CD4-positive, alpha-beta T cell treated with Interleukin-6 for 4 hours (primary cell): ENCODE measurements around the gene MED12L.

ENCODE experiments used
- DNase-seq: peaks from one replicate; pipeline ENCODE4 v3.0.0-alpha.2; 2020; ENCODE audit warnings: mixed read lengths

The MED12L gene

DNA sequence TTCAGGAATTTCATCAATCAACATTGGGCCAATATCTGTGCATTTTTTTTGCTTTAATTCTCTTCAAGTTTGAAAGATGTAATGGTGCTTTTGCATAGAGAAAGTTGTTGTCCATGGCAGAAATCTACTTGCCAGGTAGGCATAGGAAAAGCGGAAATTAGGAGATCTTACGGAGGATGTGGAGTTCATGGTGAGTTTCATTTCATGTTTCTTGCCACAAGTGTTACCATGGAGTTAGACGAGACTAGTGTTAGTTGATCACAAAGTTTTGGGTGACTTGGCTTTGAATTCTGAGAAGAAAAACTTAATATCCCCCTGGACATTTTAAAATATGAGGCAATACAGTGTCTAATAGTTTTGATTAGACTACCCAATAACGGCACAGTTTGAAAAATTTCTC lies 244.9 kb downstream of the MED12L start:
- DNase-seq, result no peak

DNA sequence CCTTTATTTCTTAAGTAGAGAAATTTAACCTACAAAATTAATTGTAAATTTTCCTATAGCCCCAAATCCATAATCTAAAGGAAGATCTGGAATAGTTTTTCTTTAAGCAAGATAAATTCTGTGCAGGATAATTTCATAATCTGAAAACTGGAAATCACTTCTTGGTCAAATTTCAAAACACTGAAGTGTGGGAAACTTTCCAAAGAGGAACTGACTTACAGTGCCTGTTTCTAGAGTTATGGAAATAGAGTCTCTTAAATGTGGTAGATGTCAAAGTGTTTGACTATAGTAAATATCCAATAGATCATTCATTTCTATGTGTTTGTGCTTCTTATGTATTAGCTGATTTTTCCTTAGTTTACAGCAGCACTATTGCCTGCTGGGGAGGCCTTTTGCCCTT lies 245.4 kb downstream of the MED12L start:
- no peak for DNase-seq

DNA sequence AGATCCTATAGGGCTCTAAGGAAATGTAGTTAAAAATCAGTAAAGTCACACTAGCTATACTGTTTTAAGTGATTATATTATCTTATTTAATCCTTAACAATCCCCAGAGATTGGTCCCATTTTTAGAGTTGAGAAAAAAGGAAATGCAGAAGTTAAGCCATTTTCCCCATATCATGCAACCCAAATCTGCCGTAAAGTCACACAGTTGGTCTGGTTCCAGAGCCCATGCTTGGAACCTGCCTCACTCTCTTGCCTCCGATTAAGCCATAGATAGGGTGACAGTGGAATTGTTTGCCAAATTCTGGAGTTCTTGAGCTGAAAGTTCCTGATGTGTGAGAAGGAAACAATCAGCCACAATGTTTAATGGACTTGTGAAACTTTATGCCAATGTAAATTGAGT lies 246.2 kb downstream of the MED12L start:
- no peak for DNase-seq

DNA sequence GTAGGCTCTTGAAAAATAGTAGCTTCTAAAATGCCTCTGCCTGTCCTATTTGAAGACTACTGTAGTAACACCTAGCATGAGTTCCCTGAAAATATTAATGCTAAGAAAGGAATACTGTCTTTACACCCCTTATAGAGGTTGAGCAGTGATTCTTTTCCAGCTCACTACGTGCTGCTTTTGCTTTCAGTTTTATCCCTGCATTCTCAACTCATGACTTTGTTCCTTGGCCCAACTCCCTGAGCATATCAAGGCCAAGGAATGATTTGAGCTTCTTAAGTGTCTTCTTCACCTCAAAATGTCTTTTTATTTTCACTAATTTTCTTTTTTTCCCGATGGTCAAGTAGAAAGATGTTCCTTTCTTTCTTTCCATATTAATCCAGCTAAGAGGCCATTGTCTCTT lies 260.4 kb downstream of the MED12L start:
- DNase-seq, result no peak

DNA sequence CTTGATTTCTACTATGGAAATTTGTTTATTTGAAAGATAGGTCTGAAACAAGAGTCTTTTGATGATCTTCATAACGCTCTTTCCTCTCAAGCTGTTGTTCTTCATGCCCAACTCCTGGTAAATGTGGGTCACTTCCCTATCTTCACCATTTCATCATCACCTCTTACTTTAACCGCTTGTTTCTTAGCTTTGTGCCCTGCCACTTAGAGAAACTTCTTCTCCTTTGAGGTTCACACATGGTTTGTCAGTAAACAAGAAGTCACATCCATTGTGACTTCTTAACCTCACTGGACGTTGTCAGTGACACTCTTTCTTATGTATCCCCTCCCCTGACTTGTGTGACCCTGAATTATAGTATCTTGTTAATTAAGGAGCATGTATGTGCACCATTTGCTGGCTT lies 260.8 kb downstream of the MED12L start:
- DNase-seq, result no peak

DNA sequence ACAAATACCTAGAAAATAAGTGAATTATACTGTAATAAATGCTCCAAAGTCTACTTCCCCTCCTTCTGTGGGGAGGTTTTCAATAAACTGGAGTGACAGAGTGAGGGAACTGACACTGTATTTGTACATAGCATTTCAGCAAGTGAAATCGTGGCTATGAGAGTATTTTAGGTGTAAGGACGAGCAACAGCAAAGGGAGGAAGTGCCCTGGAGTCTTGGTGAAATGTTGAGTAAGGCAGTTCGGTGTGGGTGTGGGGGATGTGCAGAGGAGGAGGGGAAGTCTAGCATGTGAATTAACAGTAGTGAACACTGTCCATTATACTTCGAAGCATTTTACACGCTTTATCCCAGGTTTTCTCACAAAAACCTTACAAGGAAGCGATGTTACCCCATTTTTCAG lies 262.0 kb downstream of the MED12L start:
- no peak for DNase-seq

- no peak for DNase-seq
These were observed 265.2 kb downstream of the MED12L start for GRCh38 chr3:151350656-151351055.

DNA sequence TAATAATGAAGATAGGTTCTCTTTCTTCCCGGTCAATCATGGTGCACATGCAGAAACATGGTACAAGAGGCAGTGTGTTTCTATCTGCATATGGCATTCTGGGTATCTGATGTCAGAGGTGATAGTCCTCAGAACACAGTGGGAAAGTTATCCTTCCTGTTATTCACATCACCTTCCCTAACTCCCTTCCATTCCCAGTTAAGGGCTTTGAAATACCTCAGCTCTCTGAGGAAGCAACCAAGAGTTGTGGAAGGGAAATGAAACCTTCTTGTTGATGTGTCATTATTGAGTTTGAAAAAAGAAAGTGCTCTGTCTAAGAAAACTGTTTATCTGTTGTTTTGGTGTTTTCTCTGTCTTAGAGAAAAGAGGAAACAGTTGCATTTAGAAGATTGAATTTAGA lies 265.8 kb downstream of the MED12L start:
- DNase-seq, result no peak

DNA sequence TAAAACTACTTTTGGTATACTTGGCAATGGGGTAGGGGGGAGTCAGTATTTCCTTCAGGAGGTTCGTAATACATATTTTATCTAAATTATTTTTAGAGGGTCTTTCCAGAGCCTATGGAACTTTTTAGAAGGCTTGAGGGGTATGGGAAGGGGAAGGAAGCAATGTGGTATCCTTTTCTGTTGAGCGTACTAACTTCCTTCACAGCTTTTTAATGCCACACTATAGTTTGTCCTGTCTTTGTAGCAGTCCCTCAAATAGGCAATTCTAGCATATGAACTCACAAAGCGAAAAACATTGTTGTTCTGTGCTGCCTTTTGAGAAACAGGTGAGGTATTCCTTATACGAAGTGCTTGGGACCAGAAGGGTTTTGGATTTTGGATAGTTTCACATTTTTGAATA lies 266.2 kb downstream of the MED12L start:
- DNase-seq, result no peak

- no peak for DNase-seq
These were observed 271.5 kb downstream of the MED12L start for GRCh38 chr3:151356794-151357462.

GRCh38 chr3:151357463-151357850 lies 272.0 kb downstream of the MED12L start:
- no peak for DNase-seq

GRCh38 chr3:151362751-151363174 lies 277.3 kb downstream of the MED12L start:
- no peak for DNase-seq

- no peak for DNase-seq
These were observed 281.5 kb downstream of the MED12L start for GRCh38 chr3:151366993-151367392.

DNA sequence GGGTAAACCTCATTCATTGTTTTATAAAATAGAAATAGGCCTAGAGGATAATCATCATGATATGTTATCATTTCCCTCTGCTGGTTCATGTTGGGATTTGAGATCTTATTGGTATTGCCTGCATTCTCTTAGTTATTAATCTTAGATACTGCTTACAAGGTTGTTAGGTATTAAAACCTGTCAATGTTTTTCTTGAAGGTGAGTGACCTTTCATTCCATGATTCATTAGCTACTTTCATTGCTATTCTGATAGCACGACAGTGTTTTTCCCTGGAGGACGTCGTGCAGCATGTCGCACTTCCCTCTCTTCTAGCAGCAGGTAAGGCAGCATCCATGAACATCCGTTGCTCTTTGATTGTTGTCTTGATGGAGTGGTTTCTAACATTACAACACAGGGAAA lies 282.0 kb downstream of the MED12L start:
- DNase-seq, result no peak

- no peak for DNase-seq
These were observed 286.1 kb downstream of the MED12L start for GRCh38 chr3:151371526-151371925.

DNA sequence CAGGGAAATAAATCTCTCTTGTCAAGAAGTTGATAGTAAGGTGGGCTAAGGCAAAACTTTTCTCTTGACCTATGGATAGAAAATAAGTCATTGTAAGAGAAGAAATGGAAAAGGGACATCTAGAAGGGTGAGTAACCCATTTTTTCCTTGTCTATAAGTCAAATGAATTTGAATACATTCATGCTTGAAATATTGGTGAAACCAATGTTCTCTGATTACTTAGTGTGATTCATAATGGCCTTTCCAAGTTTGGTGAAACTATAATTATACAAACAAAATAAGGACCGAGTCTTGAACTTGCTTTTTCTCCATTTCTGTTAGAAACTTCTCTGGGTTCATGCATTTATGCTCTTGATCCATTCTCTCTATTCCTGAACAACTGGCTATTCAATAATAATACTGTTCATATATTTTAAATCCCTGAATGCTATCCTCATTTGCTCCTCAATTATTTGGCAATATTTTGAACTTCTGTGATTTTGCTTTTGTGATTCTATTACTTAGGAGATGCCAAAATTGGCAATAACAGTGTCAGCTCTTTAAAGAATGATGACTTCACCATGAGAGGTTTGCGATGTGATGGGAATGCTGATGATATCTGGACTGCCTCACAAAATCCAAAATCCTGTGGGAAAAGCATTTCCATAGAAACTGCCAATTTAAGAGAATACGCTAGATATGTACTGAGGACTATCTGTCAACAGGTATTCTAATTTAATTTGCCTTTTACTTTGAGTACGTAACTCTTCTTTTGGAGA lies 286.8 kb downstream of the MED12L start:
- DNase-seq, result no peak

DNA sequence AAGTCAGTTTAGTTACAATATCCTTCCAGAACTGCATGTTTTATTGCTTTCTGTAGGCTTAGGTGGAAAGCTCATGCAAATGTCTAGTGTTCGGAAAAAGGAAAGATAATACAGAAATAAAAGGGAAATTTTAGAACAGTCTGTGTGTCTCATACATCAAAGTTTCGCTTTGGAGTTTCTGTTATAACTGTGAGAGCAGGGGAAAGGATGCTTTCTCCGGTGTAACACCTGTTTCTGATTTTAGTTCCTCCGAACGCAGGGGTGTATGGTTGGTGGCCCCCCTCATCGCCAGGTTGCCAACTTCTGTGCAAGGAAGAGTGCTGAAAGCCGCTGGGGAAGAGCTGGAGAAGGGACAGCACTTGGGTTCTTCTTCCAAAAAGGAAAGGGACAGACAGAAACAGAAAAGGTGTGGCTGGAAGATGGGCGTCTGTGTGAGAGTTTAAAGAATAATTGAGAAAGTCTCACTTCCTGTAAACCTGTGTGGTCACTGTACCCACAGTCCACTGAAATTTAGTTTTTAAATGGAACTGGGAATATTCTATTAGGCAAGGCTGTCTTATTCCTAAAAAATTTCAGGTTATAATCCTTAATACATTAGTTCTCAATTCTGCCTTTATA lies 292.4 kb downstream of the MED12L start:
- no peak for DNase-seq

GRCh38 chr3:151379083-151379734 lies 293.7 kb downstream of the MED12L start:
- DNase-seq, result peak; percentile 3

GRCh38 chr3:151382671-151383070 lies 297.2 kb downstream of the MED12L start:
- DNase-seq, result no peak

DNA sequence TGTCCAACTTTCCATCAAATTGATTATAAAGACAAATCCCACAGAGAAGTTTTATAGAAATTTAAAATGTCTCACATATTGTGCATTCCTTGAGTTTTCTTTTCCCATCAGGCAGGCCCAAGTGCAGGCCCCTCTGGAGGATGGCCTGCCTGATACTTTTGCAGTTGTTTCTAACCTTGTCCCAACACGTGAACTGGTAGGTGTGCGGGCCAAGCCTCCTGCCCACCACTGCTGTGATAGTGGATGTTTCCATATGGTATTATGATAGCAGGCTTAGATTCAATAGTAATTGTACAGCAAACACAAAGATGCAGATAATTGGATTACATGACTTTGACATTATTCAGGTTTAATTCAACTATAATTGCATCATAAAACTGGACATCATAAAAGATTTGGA lies 297.6 kb downstream of the MED12L start:
- DNase-seq, result no peak

GRCh38 chr3:151383956-151384355 lies 298.5 kb downstream of the MED12L start:
- no peak for DNase-seq

- DNase-seq, result no peak
These were observed 299.3 kb downstream of the MED12L start, which contains the start of gene P2RY12 for GRCh38 chr3:151384741-151385174. P2RY12 (minus strand) TSS chr3:151384753; CDS start chr3:151338845, 45,908 bp downstream.

- no peak for DNase-seq
These were observed 300.6 kb downstream of the MED12L start for GRCh38 chr3:151386056-151386455.

DNA sequence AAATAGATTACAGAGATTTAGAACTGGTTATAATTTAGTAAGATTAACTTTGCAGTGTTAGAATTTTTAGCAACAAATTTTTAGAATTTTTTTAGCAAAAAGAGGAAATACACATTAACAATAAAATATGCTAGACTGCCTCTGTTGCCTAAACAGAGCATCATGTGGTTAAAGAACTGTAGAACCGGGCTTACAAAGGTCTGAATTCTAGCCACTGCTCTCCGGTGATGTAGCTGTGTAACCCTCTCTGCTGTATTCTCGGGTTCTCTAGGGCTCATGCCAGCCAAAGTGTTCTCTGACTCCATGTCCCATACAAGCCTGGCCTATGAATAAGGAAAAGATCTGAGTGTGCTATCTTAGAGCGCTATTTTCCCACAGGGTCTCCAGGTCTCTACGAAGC lies 302.0 kb downstream of the MED12L start:
- no peak for DNase-seq
